ENCODE data around the gene LRRTM4. TPM values are rescaled to one million over a fixed set of nuclear protein-coding genes. Genes with fewer than 3 reads are reported as not detected.

LRRTM4 gene
- total RNA-seq, 8 experiments from 2014 or later = 0.15 to 36.9 (median 15.8) TPM

GRCh38 chr2:77363277-77363676 is 158.9 kb downstream of the LRRTM4 start:
- WGBS, 10 experiments = 8 to 96% (median 51%) methylated on average over 2 to 5 of the region's 5 CpGs
- ATAC-seq (replicated peaks in 6 of 8) = no peak
- Histone ChIP-seq H3K27ac (no peak overlapping the region), H3K4me3 (no peak overlapping the region), H3K4me1 (replicated peaks in 1 of 2) (no peaks in the 10 kb centered on the region)
- in situ Hi-C loops (cut with MboI; ENCODE audit: low pct_unique_long_range_greater_than_20kb in 2 of 9, low sequenced_read_pairs in 9 of 9, unreplicated experiment in 9 of 9) = no loop called here

- in situ Hi-C loops (cut with MboI; ENCODE audit: low pct_unique_long_range_greater_than_20kb in 2 of 9, low sequenced_read_pairs in 9 of 9, unreplicated experiment in 9 of 9) = no loop called here
- Histone ChIP-seq H3K4me1 (replicated peaks in 1 of 2) (no peaks in the 10 kb centered on the region), H3K27ac (no peak overlapping the region), H3K4me3 (no peak overlapping the region)
- ATAC-seq (replicated peaks in 6 of 8) = no peak
Observed at GRCh38 chr2:77348821-77349220, 173.4 kb downstream of the LRRTM4 start.

GRCh38 chr2:77336013-77336412 is 186.2 kb downstream of the LRRTM4 start:
- Histone ChIP-seq H3K4me1 (replicated peaks in 1 of 2) (no peaks in the 10 kb centered on the region), H3K27ac (no peak overlapping the region), H3K4me3 (no peak overlapping the region)
- no peak for ATAC-seq (replicated peaks in 6 of 8)
- in situ Hi-C loops (cut with MboI; ENCODE audit: low pct_unique_long_range_greater_than_20kb in 2 of 9, low sequenced_read_pairs in 9 of 9, unreplicated experiment in 9 of 9) = no loop called here

- ATAC-seq (replicated peaks in 6 of 8) = peak in 5 of 8 experiments; percentile 57 to 88 (median 76)
- in situ Hi-C loops (cut with MboI; ENCODE audit: low pct_unique_long_range_greater_than_20kb in 2 of 9, low sequenced_read_pairs in 9 of 9, unreplicated experiment in 9 of 9) = no loop called here
- WGBS, 10 experiments = 0 to 25% (median 7%) methylated on average over 1 to 5 of the region's 5 CpGs; no CpG with 5 or more reads in 1 of the 10 experiments
- H3K4me3 ChIP-seq = no peak overlapping the region
- no peak overlapping the region for H3K27ac ChIP-seq
- peaks cover 9 to 21% of the 10 kb centered on the region in 2 donors for H3K4me1 ChIP-seq (replicated peaks in 1 of 2)
Observed at GRCh38 chr2:77328134-77328931, 193.8 kb downstream of the LRRTM4 start.

- H3K4me1 ChIP-seq (replicated peaks in 1 of 2) = peaks cover 9 to 21% of the 10 kb centered on the region in 2 donors
- H3K27ac ChIP-seq = no peak overlapping the region
- no peak for ATAC-seq (replicated peaks in 6 of 8)
- no peak overlapping the region for H3K4me3 ChIP-seq
- 10 to 90% (median 50%) methylated on average over 1 to 3 of the region's 3 CpGs; no CpG with 5 or more reads in 4 of the 10 experiments for WGBS, 10 experiments
- in situ Hi-C loops (cut with MboI; ENCODE audit: low pct_unique_long_range_greater_than_20kb in 2 of 9, low sequenced_read_pairs in 9 of 9, unreplicated experiment in 9 of 9) = no loop called here
Observed at GRCh38 chr2:77325395-77325794, 196.8 kb downstream of the LRRTM4 start.

- H3K4me3 ChIP-seq = no peak overlapping the region
- no peak overlapping the region for H3K27ac ChIP-seq
- 0 to 100% (median 90%) methylated on average over 1 to 3 of the region's 3 CpGs for WGBS, 10 experiments
- H3K4me1 ChIP-seq (replicated peaks in 1 of 2) = peaks cover 0 to 4% of the 10 kb centered on the region in 2 donors
- in situ Hi-C loops (cut with MboI; ENCODE audit: low pct_unique_long_range_greater_than_20kb in 2 of 9, low sequenced_read_pairs in 9 of 9, unreplicated experiment in 9 of 9) = no loop called here
- ATAC-seq (replicated peaks in 6 of 8) = no peak
Observed at GRCh38 chr2:77322431-77322830, 199.7 kb downstream of the LRRTM4 start.

- peak in 2 of 8 experiments; percentile 49 to 61 for ATAC-seq (replicated peaks in 6 of 8)
- Histone ChIP-seq H3K4me3 (no peak overlapping the region), H3K4me1 (replicated peaks in 1 of 2) (no peaks in the 10 kb centered on the region), H3K27ac (no peak overlapping the region)
- in situ Hi-C loops (cut with MboI; ENCODE audit: low pct_unique_long_range_greater_than_20kb in 2 of 9, low sequenced_read_pairs in 9 of 9, unreplicated experiment in 9 of 9) = no loop called here
- 5 to 100% (median 48%) methylated on average over 1 to 5 of the region's 5 CpGs; no CpG with 5 or more reads in 2 of the 10 experiments for WGBS, 10 experiments
Observed at GRCh38 chr2:77314721-77315120, 207.5 kb downstream of the LRRTM4 start.

- no peaks in the 10 kb centered on the region for H3K4me1 ChIP-seq (replicated peaks in 1 of 2)
- peak overlapping the region in 1 of 2 donors; percentile 13 for H3K27ac ChIP-seq
- no peak for ATAC-seq (replicated peaks in 6 of 8)
- no peak overlapping the region for H3K4me3 ChIP-seq
- 0 to 65% (median 49%) methylated on average over 1 to 3 of the region's 3 CpGs; no CpG with 5 or more reads in 2 of the 10 experiments for WGBS, 10 experiments
- in situ Hi-C loops (cut with MboI; ENCODE audit: low pct_unique_long_range_greater_than_20kb in 2 of 9, low sequenced_read_pairs in 9 of 9, unreplicated experiment in 9 of 9) = no loop called here
Observed at GRCh38 chr2:77310416-77310815, 211.8 kb downstream of the LRRTM4 start.

GRCh38 chr2:77309725-77310124 is 212.5 kb downstream of the LRRTM4 start:
- H3K4me1 ChIP-seq (replicated peaks in 1 of 2) = no peaks in the 10 kb centered on the region
- ATAC-seq (replicated peaks in 6 of 8) = no peak
- 11 to 93% (median 42%) methylated on average over 1 to 2 of the region's 2 CpGs; no CpG with 5 or more reads in 2 of the 10 experiments for WGBS, 10 experiments
- in situ Hi-C loops (cut with MboI; ENCODE audit: low pct_unique_long_range_greater_than_20kb in 2 of 9, low sequenced_read_pairs in 9 of 9, unreplicated experiment in 9 of 9) = no loop called here
- H3K4me3 ChIP-seq = no peak overlapping the region
- no peak overlapping the region for H3K27ac ChIP-seq

- H3K4me1 ChIP-seq (replicated peaks in 1 of 2) = no peaks in the 10 kb centered on the region
- H3K27ac ChIP-seq = no peak overlapping the region
- no peak overlapping the region for H3K4me3 ChIP-seq
- in situ Hi-C loops (cut with MboI; ENCODE audit: low pct_unique_long_range_greater_than_20kb in 2 of 9, low sequenced_read_pairs in 9 of 9, unreplicated experiment in 9 of 9) = no loop called here
- no peak for ATAC-seq (replicated peaks in 6 of 8)
- 0 to 80% (median 57%) methylated on average over 1 of the region's 1 CpG; no CpG with 5 or more reads in 1 of the 10 experiments for WGBS, 10 experiments
Observed at GRCh38 chr2:77301441-77301840, 220.7 kb downstream of the LRRTM4 start.

GRCh38 chr2:77296791-77297190 is 225.4 kb downstream of the LRRTM4 start:
- H3K4me3 ChIP-seq = no peak overlapping the region
- H3K27ac ChIP-seq = no peak overlapping the region
- in situ Hi-C loops (cut with MboI; ENCODE audit: low pct_unique_long_range_greater_than_20kb in 2 of 9, low sequenced_read_pairs in 9 of 9, unreplicated experiment in 9 of 9) = no loop called here
- ATAC-seq (replicated peaks in 6 of 8) = no peak
- peaks cover 0 to 8% of the 10 kb centered on the region in 2 donors for H3K4me1 ChIP-seq (replicated peaks in 1 of 2)
- 0 to 100% (median 83%) methylated on average over 2 to 5 of the region's 5 CpGs; no CpG with 5 or more reads in 1 of the 10 experiments for WGBS, 10 experiments

- peak in 4 of 8 experiments; percentile 47 to 69 (median 55) for ATAC-seq (replicated peaks in 6 of 8)
- H3K4me1 ChIP-seq (replicated peaks in 1 of 2) = peaks cover 0 to 8% of the 10 kb centered on the region in 2 donors
- H3K27ac ChIP-seq = no peak overlapping the region
- 0 to 91% (median 53%) methylated on average over 1 to 2 of the region's 2 CpGs for WGBS, 10 experiments
- no peak overlapping the region for H3K4me3 ChIP-seq
- in situ Hi-C loops (cut with MboI; ENCODE audit: low pct_unique_long_range_greater_than_20kb in 2 of 9, low sequenced_read_pairs in 9 of 9, unreplicated experiment in 9 of 9) = no loop called here
Observed at GRCh38 chr2:77294474-77294873, 227.7 kb downstream of the LRRTM4 start.

- ATAC-seq (replicated peaks in 6 of 8) = no peak
- in situ Hi-C loops (cut with MboI; ENCODE audit: low pct_unique_long_range_greater_than_20kb in 2 of 9, low sequenced_read_pairs in 9 of 9, unreplicated experiment in 9 of 9) = no loop called here
- H3K27ac ChIP-seq = no peak overlapping the region
- no peak overlapping the region for H3K4me3 ChIP-seq
- H3K4me1 ChIP-seq (replicated peaks in 1 of 2) = no peaks in the 10 kb centered on the region
- 0 to 100% (median 67%) methylated on average over 1 of the region's 1 CpG; no CpG with 5 or more reads in 1 of the 10 experiments for WGBS, 10 experiments
Observed at GRCh38 chr2:77284353-77284752, 237.8 kb downstream of the LRRTM4 start.

- no peak for ATAC-seq (replicated peaks in 6 of 8)
- in situ Hi-C loops (cut with MboI; ENCODE audit: low pct_unique_long_range_greater_than_20kb in 2 of 9, low sequenced_read_pairs in 9 of 9, unreplicated experiment in 9 of 9) = no loop called here
- Histone ChIP-seq H3K4me1 (replicated peaks in 1 of 2) (peaks cover 0 to 3% of the 10 kb centered on the region in 2 donors), H3K4me3 (no peak overlapping the region), H3K27ac (no peak overlapping the region)
- WGBS, 10 experiments = 40 to 100% (median 100%) methylated on average over 1 to 2 of the region's 5 CpGs; no CpG with 5 or more reads in 3 of the 10 experiments
Observed at GRCh38 chr2:77271262-77271661, 250.9 kb downstream of the LRRTM4 start.
